Measurements from ENCODE around the gene C5AR2.
"Not testable (repeated sequence)": the region's sequence is repeated elsewhere in the genome, so short reads cannot be mapped to it uniquely, and the experiment has no call there.

- TF ChIP-seq CTCF (conservative IDR thresholded peaks at IDR 0.05; ENCODE audit: low read depth, low read length); EZH2 (IDR thresholded peaks at IDR 0.05; ENCODE audit: borderline replicate concordance, low read depth, low read length, poor library complexity, severe bottlenecking): not testable (repeated sequence)
Observed at GRCh38 chr19:47300867-47301266, 31.1 kb upstream of the C5AR2 start.

All from A673 (cell line).